Osteoblast (primary cell): ENCODE measurements around the gene CEACAM16. TPM values are rescaled to one million over a fixed set of nuclear protein-coding genes. Genes with fewer than 3 reads are reported as not detected.

Source experiments
- DNase-seq: peaks from one replicate; pipeline ENCODE4 v3.0.0; 2011; ENCODE audit warnings: low spot score, mixed read lengths; ENCODE audit not compliant: insufficient read length; ENCODE audit errors: missing footprints
- H2AFZ ChIP-seq: 2 replicates; pipeline ENCODE4 v1.6.0; 2011; ENCODE audit warnings: mild to moderate bottlenecking, low read length
- H3K27ac ChIP-seq: 2 replicates; pipeline ENCODE4 v1.5.1; 2011; ENCODE audit warnings: mild to moderate bottlenecking, low read depth, low read length, moderate library complexity
- H3K27me3 ChIP-seq: 2 replicates; pipeline ENCODE4 v1.6.0; 2012; ENCODE audit warnings: mild to moderate bottlenecking, control low read depth, inconsistent platforms, low read length, moderate library complexity; ENCODE audit not compliant: insufficient read depth
- H3K36me3 ChIP-seq: 2 replicates; pipeline ENCODE4 v1.5.1; 2011; ENCODE audit warnings: mild to moderate bottlenecking, low read length, control low read depth, moderate library complexity; ENCODE audit not compliant: insufficient read depth
- H3K4me1 ChIP-seq: 2 replicates; pipeline ENCODE4 v1.5.1; 2011; ENCODE audit warnings: mild to moderate bottlenecking, low read length, control low read depth, moderate library complexity; ENCODE audit not compliant: insufficient read depth
- H3K4me2 ChIP-seq: 2 replicates; pipeline ENCODE4 v1.6.0; 2011; ENCODE audit warnings: mild to moderate bottlenecking, low read length; ENCODE audit not compliant: insufficient read depth
- H3K4me3 ChIP-seq: fragments of 200-600 bp; sonication (generic); 3 replicates; pipeline ENCODE4 v1.5.1; 2012; ENCODE audit warnings: mild to moderate bottlenecking, low read length, inconsistent platforms; ENCODE audit not compliant: insufficient read depth
- H3K79me2 ChIP-seq: 2 replicates; pipeline ENCODE4 v1.6.0; 2012; ENCODE audit warnings: mild to moderate bottlenecking, low read length, control low read depth, inconsistent platforms; ENCODE audit not compliant: insufficient read depth
- H3K9me3 ChIP-seq: 2 replicates; pipeline ENCODE4 v1.5.1; 2011; ENCODE audit warnings: low read depth, low read length, control low read depth
- H4K20me1 ChIP-seq: 2 replicates; pipeline ENCODE4 v1.6.0; 2012; ENCODE audit warnings: mild to moderate bottlenecking, low read length, control low read depth; ENCODE audit not compliant: insufficient read depth
- CTCF ChIP-seq: IDR thresholded peaks from 2 replicates; pipeline ENCODE4 v1.5.1; 2011; ENCODE audit warnings: mild to moderate bottlenecking, low read depth, low read length, moderate library complexity; ENCODE audit errors: extremely low read depth
- total RNA-seq: library from RNA; depleted of rRNA; stranded (reverse); fragments of >200 nt; gene quantifications from 2 replicates; pipeline ENCODE4 v1.2.3, GENCODE V29; 2012

The CEACAM16 gene
- total RNA-seq, 1 donor: not detected

DNA sequence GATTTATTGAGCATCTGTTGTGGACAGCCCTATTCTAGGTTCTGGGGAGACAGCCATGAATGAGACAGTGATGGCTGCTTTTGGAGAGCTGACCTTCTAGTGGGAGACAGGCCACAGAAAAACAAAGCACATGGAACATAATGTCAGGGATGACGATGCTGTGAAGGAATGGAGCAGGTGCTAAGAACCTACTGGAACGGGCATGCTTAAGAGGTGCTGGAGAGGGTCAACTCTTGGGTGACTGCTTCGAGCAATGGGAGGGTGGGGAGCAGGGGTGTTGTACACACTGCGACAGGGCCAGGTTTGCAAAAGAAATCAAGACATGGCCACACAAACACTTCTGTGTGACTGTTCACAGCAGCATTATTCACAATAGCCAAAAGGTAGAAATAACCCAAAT, 12.1 kb upstream of the CEACAM16 start:
- H4K20me1 ChIP-seq: no peaks in the 10 kb centered on the region
- DNase-seq: no peak
- H3K27ac ChIP-seq: no peak overlapping the region
- no peak overlapping the region for H3K4me2 ChIP-seq
- H3K27me3 ChIP-seq: no peaks in the 10 kb centered on the region
- peaks cover 6% of the 10 kb centered on the region for H3K36me3 ChIP-seq
- peaks cover 16% of the 10 kb centered on the region for H3K4me1 ChIP-seq
- H3K9me3 ChIP-seq: no peaks in the 10 kb centered on the region
- no peak for TF ChIP-seq CTCF
- no peaks in the 10 kb centered on the region for H3K79me2 ChIP-seq
- no peak overlapping the region for H2AFZ ChIP-seq
- H3K4me3 ChIP-seq: no peak overlapping the region

DNA sequence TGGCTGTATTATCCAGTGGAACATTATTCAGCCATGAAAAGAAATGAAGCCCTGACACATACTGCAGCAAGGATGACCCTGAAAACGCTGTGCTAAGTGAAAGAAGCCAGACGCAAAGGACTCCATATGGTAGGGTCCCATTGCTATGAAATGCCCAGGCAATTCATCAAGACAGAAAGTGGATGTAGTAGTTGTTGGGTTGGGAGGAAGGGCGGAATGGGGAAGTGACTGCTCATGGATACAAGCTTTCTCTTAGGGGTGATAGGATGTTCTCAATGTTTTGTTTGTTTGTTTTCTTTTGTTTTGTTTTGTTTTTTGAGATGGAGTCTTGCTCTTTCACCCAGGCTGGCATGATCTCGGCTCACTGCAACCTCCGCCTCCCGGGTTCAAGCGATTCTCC, 11.1 kb upstream of the CEACAM16 start:
- H2AFZ ChIP-seq: no peak overlapping the region
- no peak overlapping the region for H3K4me3 ChIP-seq
- H3K27me3 ChIP-seq: no peaks in the 10 kb centered on the region
- TF ChIP-seq CTCF: no peak
- no peaks in the 10 kb centered on the region for H4K20me1 ChIP-seq
- H3K36me3 ChIP-seq: peaks cover 6% of the 10 kb centered on the region
- no peak for DNase-seq
- H3K9me3 ChIP-seq: no peaks in the 10 kb centered on the region
- no peak overlapping the region for H3K27ac ChIP-seq
- no peaks in the 10 kb centered on the region for H3K79me2 ChIP-seq
- no peak overlapping the region for H3K4me2 ChIP-seq
- peaks cover 25% of the 10 kb centered on the region for H3K4me1 ChIP-seq

GRCh38 chr19:44689290-44690130, 9.4 kb upstream of the CEACAM16 start:
- TF ChIP-seq CTCF: peak; percentile 85
- no peak overlapping the region for H2AFZ ChIP-seq
- H3K9me3 ChIP-seq: no peaks in the 10 kb centered on the region
- no peaks in the 10 kb centered on the region for H3K36me3 ChIP-seq
- H3K4me1 ChIP-seq: peaks cover 25% of the 10 kb centered on the region
- no peaks in the 10 kb centered on the region for H4K20me1 ChIP-seq
- peak; percentile 88 for DNase-seq
- no peaks in the 10 kb centered on the region for H3K79me2 ChIP-seq
- H3K4me2 ChIP-seq: no peak overlapping the region
- no peaks in the 10 kb centered on the region for H3K27me3 ChIP-seq
- H3K4me3 ChIP-seq: no peak overlapping the region
- H3K27ac ChIP-seq: no peak overlapping the region

DNA sequence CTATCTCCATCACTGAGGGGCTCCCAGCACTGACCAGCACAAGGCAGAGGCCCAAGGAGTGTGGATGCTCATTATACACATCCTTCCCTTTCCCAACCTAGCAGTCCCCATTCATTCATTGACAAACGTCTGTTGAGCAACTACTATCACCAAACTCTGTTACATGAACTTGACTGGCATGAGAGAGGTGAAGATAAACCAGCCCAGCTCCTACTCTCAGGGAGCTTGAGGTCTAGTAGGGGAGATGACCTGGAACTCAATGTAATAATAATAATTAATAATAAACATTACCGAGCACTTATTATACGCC, 8.9 kb upstream of the CEACAM16 start:
- H4K20me1 ChIP-seq: no peaks in the 10 kb centered on the region
- no peak for TF ChIP-seq CTCF
- no peaks in the 10 kb centered on the region for H3K36me3 ChIP-seq
- peak; percentile 23 for DNase-seq
- no peak overlapping the region for H3K4me3 ChIP-seq
- H2AFZ ChIP-seq: no peak overlapping the region
- H3K4me2 ChIP-seq: no peak overlapping the region
- H3K9me3 ChIP-seq: no peaks in the 10 kb centered on the region
- H3K27me3 ChIP-seq: no peaks in the 10 kb centered on the region
- no peak overlapping the region for H3K27ac ChIP-seq
- H3K79me2 ChIP-seq: no peaks in the 10 kb centered on the region
- H3K4me1 ChIP-seq: peaks cover 21% of the 10 kb centered on the region
